ENCODE measurements around the gene ATP13A4. TPM values are rescaled to one million over a fixed set of nuclear protein-coding genes. Genes with fewer than 3 reads are reported as not detected.

The ATP13A4 gene
- total RNA-seq, 4 donors from 2014 or later, result 18.7 to 75.0 (median 35.3) TPM

DNA sequence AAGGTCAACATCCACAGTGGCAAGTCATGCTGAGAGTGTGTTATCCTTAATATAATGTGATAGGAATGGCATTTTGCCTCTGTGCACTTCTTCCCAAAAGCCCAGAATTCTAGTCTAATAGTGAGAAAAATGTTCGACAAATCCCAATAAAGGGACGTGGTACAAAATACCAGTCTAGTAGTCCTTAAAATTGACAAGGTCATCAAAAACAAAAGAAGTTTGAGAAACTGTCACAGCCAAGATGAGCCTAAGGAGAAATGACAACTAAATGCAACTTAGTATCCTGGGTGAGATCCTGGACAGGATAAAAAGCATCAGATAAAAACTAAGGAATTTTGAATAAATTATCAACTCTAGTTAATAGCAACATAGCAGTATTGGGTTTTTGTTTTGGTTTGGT lies 14.4 kb upstream of the ATP13A4 start:
- H3K9me3 ChIP-seq, result no peaks in the 10 kb centered on the region
- no peak overlapping the region for H3K27ac ChIP-seq
- DNase-seq (ENCODE audit: low spot score in 2 of 2), result no peak
- H3K27me3 ChIP-seq, result no peaks in the 10 kb centered on the region
- no peak for TF ChIP-seq EP300 (IDR thresholded peaks at IDR 0.05)
- TF ChIP-seq, protein P1, sequence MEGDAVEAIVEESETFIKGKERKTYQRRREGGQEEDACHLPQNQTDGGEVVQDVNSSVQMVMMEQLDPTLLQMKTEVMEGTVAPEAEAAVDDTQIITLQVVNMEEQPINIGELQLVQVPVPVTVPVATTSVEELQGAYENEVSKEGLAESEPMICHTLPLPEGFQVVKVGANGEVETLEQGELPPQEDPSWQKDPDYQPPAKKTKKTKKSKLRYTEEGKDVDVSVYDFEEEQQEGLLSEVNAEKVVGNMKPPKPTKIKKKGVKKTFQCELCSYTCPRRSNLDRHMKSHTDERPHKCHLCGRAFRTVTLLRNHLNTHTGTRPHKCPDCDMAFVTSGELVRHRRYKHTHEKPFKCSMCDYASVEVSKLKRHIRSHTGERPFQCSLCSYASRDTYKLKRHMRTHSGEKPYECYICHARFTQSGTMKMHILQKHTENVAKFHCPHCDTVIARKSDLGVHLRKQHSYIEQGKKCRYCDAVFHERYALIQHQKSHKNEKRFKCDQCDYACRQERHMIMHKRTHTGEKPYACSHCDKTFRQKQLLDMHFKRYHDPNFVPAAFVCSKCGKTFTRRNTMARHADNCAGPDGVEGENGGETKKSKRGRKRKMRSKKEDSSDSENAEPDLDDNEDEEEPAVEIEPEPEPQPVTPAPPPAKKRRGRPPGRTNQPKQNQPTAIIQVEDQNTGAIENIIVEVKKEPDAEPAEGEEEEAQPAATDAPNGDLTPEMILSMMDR (IDR thresholded peaks at IDR 0.05), result no peak
- no peak for TF ChIP-seq POLR2A (IDR thresholded peaks at IDR 0.05)
- no peak for TF ChIP-seq POLR2AphosphoS5 (IDR thresholded peaks at IDR 0.05)
- H3K36me3 ChIP-seq, result no peaks in the 10 kb centered on the region
- H3K4me3 ChIP-seq, result no peak overlapping the region
- 84% methylated on average over 2 of the region's 2 CpGs for WGBS
- H3K4me1 ChIP-seq, result no peaks in the 10 kb centered on the region

DNA sequence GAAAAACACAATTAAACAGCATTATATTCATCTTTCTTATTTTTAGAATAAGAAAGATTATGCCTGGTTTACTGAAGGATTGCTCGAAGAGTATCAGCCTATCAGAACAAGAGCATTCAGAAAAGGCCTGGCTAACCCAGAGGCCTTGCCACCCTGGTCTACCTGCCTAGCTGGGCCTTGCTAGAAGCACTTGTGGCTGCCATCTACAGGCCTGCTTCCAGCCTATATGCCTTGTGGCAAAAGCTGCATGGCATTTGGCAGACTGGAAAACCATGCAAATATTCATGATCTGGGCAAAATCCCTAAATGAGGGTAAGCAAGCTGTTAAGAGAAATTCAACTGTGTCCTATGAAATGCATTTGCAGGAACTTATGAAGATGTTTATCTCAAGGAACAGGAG lies 9.3 kb upstream of the ATP13A4 start:
- TF ChIP-seq POLR2AphosphoS5 (IDR thresholded peaks at IDR 0.05), result no peak
- TF ChIP-seq, protein P1 (IDR thresholded peaks at IDR 0.05), result no peak
- no peak for TF ChIP-seq EP300 (IDR thresholded peaks at IDR 0.05)
- no peak for TF ChIP-seq POLR2A (IDR thresholded peaks at IDR 0.05)
- no peak overlapping the region for H3K4me3 ChIP-seq
- H3K36me3 ChIP-seq, result no peaks in the 10 kb centered on the region
- WGBS, result 89% methylated on average over 1 of the region's 1 CpG
- no peaks in the 10 kb centered on the region for H3K4me1 ChIP-seq
- no peak for DNase-seq (ENCODE audit: low spot score in 2 of 2)
- no peaks in the 10 kb centered on the region for H3K27me3 ChIP-seq
- no peak overlapping the region for H3K27ac ChIP-seq
- no peaks in the 10 kb centered on the region for H3K9me3 ChIP-seq

DNA sequence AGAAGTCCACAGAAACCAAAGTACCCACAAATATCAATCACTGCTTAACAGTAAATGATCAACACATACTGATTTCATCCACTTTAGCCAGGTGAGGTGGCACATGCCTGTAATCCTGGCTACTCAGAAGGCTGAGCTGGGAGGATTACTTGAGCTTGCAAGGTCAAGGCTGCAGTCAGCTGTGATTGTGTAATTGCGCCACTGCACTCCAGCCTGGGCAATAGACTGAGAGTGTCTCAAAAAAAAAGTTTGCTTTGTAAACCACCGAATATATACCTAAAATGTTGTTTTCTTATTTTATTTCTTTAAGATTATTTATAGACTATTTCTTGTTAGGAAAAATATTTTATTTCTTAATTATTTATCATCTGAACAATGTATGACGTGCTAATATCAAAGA lies 8.7 kb upstream of the ATP13A4 start:
- H3K4me1 ChIP-seq, result no peaks in the 10 kb centered on the region
- no peak for TF ChIP-seq POLR2AphosphoS5 (IDR thresholded peaks at IDR 0.05)
- TF ChIP-seq, protein P1 (IDR thresholded peaks at IDR 0.05), result no peak
- TF ChIP-seq POLR2A (IDR thresholded peaks at IDR 0.05), result no peak
- TF ChIP-seq EP300 (IDR thresholded peaks at IDR 0.05), result no peak
- no peak overlapping the region for H3K4me3 ChIP-seq
- no peak overlapping the region for H3K27ac ChIP-seq
- 97% methylated on average over 3 of the region's 3 CpGs for WGBS
- no peaks in the 10 kb centered on the region for H3K36me3 ChIP-seq
- no peaks in the 10 kb centered on the region for H3K27me3 ChIP-seq
- no peaks in the 10 kb centered on the region for H3K9me3 ChIP-seq
- DNase-seq (ENCODE audit: low spot score in 2 of 2), result no peak

DNA sequence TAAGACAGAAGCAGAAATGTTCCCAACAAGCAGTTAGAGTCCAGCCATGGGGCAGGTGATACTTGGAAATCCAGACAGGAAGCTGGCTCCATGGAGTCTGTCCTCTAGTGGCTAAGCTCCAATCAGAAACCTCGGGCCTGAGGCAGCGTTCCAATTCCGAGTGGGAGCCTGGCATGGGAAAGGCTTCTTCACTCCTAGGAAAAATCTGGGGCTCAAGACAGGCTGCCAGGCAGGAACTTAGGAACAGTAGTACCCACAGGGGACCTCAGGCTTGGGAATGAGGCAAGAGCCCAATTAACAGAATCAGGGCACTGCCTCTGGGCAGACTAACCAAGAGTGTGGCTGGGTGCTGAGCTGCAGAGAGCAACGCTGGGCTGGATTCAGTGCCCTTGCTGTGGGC lies 6.2 kb upstream of the ATP13A4 start:
- H3K4me3 ChIP-seq, result no peak overlapping the region
- no peaks in the 10 kb centered on the region for H3K9me3 ChIP-seq
- TF ChIP-seq POLR2AphosphoS5 (IDR thresholded peaks at IDR 0.05) (no peak), EP300 (IDR thresholded peaks at IDR 0.05) (no peak), POLR2A (IDR thresholded peaks at IDR 0.05) (no peak)
- TF ChIP-seq, protein P1 (IDR thresholded peaks at IDR 0.05), result no peak
- DNase-seq (ENCODE audit: low spot score in 2 of 2), result no peak
- H3K36me3 ChIP-seq, result no peaks in the 10 kb centered on the region
- H3K27ac ChIP-seq, result no peak overlapping the region
- H3K4me1 ChIP-seq, result peaks cover 3% of the 10 kb centered on the region
- WGBS, result 64% methylated on average over 4 of the region's 4 CpGs
- H3K27me3 ChIP-seq, result no peaks in the 10 kb centered on the region

DNA sequence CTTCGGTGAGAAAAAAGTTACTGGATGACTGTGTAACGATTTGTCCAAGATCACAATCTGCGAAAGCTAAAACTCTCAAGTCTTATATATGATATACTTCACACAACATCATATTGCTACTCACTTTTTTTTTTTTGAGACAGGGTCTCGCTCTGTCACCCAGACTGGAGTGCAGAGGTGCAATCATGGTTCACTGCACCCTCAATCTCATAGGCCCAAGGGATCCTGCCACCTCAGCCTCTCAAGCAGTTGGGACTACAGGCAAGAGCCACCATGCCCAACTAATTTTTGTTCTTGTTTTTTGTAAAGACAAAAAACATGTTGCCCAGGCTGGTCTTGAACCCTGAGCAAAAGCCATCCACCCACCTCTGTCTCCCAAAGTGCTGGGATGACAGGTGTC lies 5.4 kb upstream of the ATP13A4 start:
- Histone ChIP-seq H3K4me1 (peaks cover 3% of the 10 kb centered on the region), H3K27ac (no peak overlapping the region), H3K4me3 (no peak overlapping the region), H3K9me3 (no peaks in the 10 kb centered on the region), H3K36me3 (no peaks in the 10 kb centered on the region), H3K27me3 (no peaks in the 10 kb centered on the region)
- TF ChIP-seq POLR2A (IDR thresholded peaks at IDR 0.05) (no peak), EP300 (IDR thresholded peaks at IDR 0.05) (no peak), POLR2AphosphoS5 (IDR thresholded peaks at IDR 0.05) (no peak)
- TF ChIP-seq, protein P1 (IDR thresholded peaks at IDR 0.05), result no peak
- 96% methylated on average over 4 of the region's 4 CpGs for WGBS
- no peak for DNase-seq (ENCODE audit: low spot score in 2 of 2)
